ENCODE measurements around the gene CLDN16.

- TF ChIP-seq EGR1 (conservative IDR thresholded peaks at IDR 0.05) (no peak), NR3C1 (CRISPR knock-in tag; IDR thresholded peaks at IDR 0.05) (no peak), CREB1 (IDR thresholded peaks at IDR 0.05) (no peak), CREB1 (CRISPR knock-in tag; IDR thresholded peaks at IDR 0.05) (no peak), ZNF274 (IDR thresholded peaks at IDR 0.05; ENCODE audit: borderline replicate concordance, low read depth, low read length) (no peak)
Measured at GRCh38 chr3:190443257-190443656, 55.3 kb downstream of the CLDN16 start.
